K562 (cell line): ENCODE data around the gene SYTL4.

ENCODE experiments used
- CXXC5 ChIP-seq: fragments of 250-450 bp; sonication (Bioruptor Pico); IDR thresholded peaks from 2 replicates; pipeline ENCODE4 v1.8.0; 2022; ENCODE audit warnings: inconsistent platforms, mild to moderate bottlenecking, moderate library complexity
- DPF2 ChIP-seq: fragments of 450-650 bp; IDR thresholded peaks from 2 replicates; pipeline ENCODE4 v1.6.1; 2016
- EGR1 ChIP-seq: fragments of 450-650 bp; conservative IDR thresholded peaks from 2 replicates; pipeline ENCODE4 v1.6.1; 2017; ENCODE audit warnings: mild to moderate bottlenecking
- HDAC1 ChIP-seq, 2 experiments: fragments of 450-650 bp; IDR thresholded peaks; 2 replicates each; pipeline ENCODE4 v1.6.1; 2016 to 2017; ENCODE audit warnings: inconsistent platforms in 1 of 2, mild to moderate bottlenecking in 1 of 2, moderate library complexity in 1 of 2
- HNRNPH1 ChIP-seq: fragments of 200-400 bp; formaldehyde crosslinking; optimal IDR thresholded peaks from 2 replicates; pipeline ENCODE3; 2017; ENCODE audit warnings: low read depth, mild to moderate bottlenecking, low read length, moderate library complexity
- JUN ChIP-seq, 2 experiments: sonication (generic) in 1 of 2; formaldehyde crosslinking in 1 of 2; IDR thresholded peaks; 2 replicates each; pipeline versions ENCODE4 v1.6.1 to v1.8.0; 2012 to 2022; ENCODE audit warnings: borderline replicate concordance in 2 of 2, mild to moderate bottlenecking in 2 of 2, improper control_type of control experiment in 1 of 2, low read depth in 1 of 2, low read length in 1 of 2, missing genetic modification reagents in 1 of 2
- KLF16 ChIP-seq: IDR thresholded peaks from 2 replicates; pipeline ENCODE4 v1.6.1; 2016; ENCODE audit warnings: antibody characterized with exemption
- NR2C2 ChIP-seq, 2 experiments: fragments of 200-800 bp in 1 of 2; sonication (Bioruptor generic) in 1 of 2; sonication (generic) in 1 of 2; formaldehyde crosslinking in 1 of 2; IDR thresholded peaks; 2 replicates each; pipeline versions ENCODE4 v1.6.1 to v1.8.0; 2016 to 2022; ENCODE audit warnings: mild to moderate bottlenecking in 1 of 2, missing compliant biosample characterization in 1 of 2, missing genetic modification characterization in 1 of 2, missing genetic modification reagents in 1 of 2
- RAD21 ChIP-seq, 2 experiments: fragments of 250-450 bp in 1 of 2; fragments of 450-650 bp in 1 of 2; sonication (Bioruptor Pico) in 1 of 2; formaldehyde crosslinking in 1 of 2; IDR thresholded peaks in 1 of 2; conservative IDR thresholded peaks in 1 of 2; 2 replicates each; pipeline versions ENCODE4 v1.4.0 to v1.8.0; 2020 to 2022; ENCODE audit warnings: mild to moderate bottlenecking in 2 of 2, moderate library complexity in 1 of 2
- ZNF551 ChIP-seq: fragments of 250-450 bp; sonication (Bioruptor Pico); IDR thresholded peaks from 2 replicates; pipeline ENCODE4 v1.5.0; 2021; ENCODE audit warnings: mild to moderate bottlenecking, moderate library complexity
- TF ChIP-seq, protein P1 (sequence below), 3 experiments: IDR thresholded peaks in 2 of 3; conservative IDR thresholded peaks in 1 of 3; 2 replicates each; pipeline ENCODE4 v1.5.1; 2011 to 2012; ENCODE audit warnings: low read length in 3 of 3, mild to moderate bottlenecking in 3 of 3, control low read depth in 2 of 3, improper control_type of control experiment in 1 of 3, inconsistent platforms in 1 of 3, low read depth in 1 of 3, mixed read lengths in 1 of 3, moderate library complexity in 1 of 3; ENCODE audit not compliant: insufficient read depth in 2 of 3
- TF ChIP-seq, protein P2 (sequence below): fragments of 250-450 bp; sonication (Bioruptor Pico); IDR thresholded peaks from 2 replicates; pipeline ENCODE4 v1.6.1; 2021; ENCODE audit warnings: mild to moderate bottlenecking
- TF ChIP-seq, protein P3 (sequence below): sonication (generic); formaldehyde crosslinking; IDR thresholded peaks from 2 replicates; pipeline ENCODE4 v1.8.1; 2023; ENCODE audit warnings: mild to moderate bottlenecking, missing genetic modification reagents

DNA sequence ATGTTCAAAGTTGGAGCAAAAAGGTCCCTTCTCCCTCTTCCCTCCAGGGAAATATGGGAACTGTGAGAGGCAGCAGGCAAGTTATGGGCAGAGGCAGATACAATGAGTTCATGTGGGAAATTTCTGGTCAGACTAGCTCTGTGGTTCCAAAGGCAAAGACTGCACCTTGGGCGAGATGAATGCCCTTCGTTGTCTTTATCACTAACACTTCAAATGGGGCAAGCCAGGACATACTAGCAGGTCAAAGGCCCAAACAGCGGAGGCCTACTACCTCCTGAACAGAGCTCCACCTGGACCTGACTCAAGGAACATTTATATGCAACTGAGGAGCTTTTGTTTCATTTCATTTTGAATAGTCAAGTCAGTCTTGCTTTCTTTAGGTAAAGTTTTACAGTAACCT lies 59.0 kb downstream of the SYTL4 start:
- TF ChIP-seq ZNF551 (CRISPR knock-in tag) = no peak
- TF ChIP-seq, protein P1, sequence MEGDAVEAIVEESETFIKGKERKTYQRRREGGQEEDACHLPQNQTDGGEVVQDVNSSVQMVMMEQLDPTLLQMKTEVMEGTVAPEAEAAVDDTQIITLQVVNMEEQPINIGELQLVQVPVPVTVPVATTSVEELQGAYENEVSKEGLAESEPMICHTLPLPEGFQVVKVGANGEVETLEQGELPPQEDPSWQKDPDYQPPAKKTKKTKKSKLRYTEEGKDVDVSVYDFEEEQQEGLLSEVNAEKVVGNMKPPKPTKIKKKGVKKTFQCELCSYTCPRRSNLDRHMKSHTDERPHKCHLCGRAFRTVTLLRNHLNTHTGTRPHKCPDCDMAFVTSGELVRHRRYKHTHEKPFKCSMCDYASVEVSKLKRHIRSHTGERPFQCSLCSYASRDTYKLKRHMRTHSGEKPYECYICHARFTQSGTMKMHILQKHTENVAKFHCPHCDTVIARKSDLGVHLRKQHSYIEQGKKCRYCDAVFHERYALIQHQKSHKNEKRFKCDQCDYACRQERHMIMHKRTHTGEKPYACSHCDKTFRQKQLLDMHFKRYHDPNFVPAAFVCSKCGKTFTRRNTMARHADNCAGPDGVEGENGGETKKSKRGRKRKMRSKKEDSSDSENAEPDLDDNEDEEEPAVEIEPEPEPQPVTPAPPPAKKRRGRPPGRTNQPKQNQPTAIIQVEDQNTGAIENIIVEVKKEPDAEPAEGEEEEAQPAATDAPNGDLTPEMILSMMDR (IDR thresholded peaks at IDR 0.05 in 2 of 3, conservative IDR thresholded peaks at IDR 0.05 in 1 of 3; ENCODE audit: insufficient read depth in 2 of 3, low read depth in 1 of 3, low read length in 3 of 3) = no peak
- no peak for TF ChIP-seq DPF2
- TF ChIP-seq HDAC1 (IDR thresholded peaks at IDR 0.05) = no peak
- TF ChIP-seq KLF16 = no peak
- no peak for TF ChIP-seq RAD21 (CRISPR knock-in tag; conservative IDR thresholded peaks at IDR 0.05 in 1 of 2, IDR thresholded peaks at IDR 0.05 in 1 of 2)
- TF ChIP-seq HNRNPH1 = no peak
- no peak for TF ChIP-seq JUN (IDR thresholded peaks at IDR 0.05; ENCODE audit: borderline replicate concordance, low read depth, low read length)
- no peak for TF ChIP-seq JUN (CRISPR knock-in tag; IDR thresholded peaks at IDR 0.05; ENCODE audit: borderline replicate concordance)
- TF ChIP-seq CXXC5 (CRISPR knock-in tag) = no peak
- TF ChIP-seq, protein P2, sequence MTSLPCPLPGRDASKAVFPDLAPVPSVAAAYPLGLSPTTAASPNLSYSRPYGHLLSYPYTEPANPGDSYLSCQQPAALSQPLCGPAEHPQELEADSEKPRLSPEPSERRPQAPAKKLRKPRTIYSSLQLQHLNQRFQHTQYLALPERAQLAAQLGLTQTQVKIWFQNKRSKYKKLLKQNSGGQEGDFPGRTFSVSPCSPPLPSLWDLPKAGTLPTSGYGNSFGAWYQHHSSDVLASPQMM (CRISPR knock-in tag) = no peak
- no peak for TF ChIP-seq NR2C2 (CRISPR knock-in tag; IDR thresholded peaks at IDR 0.05)
- TF ChIP-seq NR2C2 (tag; IDR thresholded peaks at IDR 0.05) = no peak
- TF ChIP-seq, protein P3, sequence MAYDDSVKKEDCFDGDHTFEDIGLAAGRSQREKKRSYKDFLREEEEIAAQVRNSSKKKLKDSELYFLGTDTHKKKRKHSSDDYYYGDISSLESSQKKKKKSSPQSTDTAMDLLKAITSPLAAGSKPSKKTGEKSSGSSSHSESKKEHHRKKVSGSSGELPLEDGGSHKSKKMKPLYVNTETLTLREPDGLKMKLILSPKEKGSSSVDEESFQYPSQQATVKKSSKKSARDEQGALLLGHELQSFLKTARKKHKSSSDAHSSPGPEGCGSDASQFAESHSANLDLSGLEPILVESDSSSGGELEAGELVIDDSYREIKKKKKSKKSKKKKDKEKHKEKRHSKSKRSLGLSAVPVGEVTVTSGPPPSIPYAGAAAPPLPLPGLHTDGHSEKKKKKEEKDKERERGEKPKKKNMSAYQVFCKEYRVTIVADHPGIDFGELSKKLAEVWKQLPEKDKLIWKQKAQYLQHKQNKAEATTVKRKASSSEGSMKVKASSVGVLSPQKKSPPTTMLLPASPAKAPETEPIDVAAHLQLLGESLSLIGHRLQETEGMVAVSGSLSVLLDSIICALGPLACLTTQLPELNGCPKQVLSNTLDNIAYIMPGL (CRISPR knock-in tag) = no peak
- TF ChIP-seq EGR1 = no peak
